Erythroblast (primary cell): ENCODE measurements around the gene FAM81A.

Experiments
- GATA1 ChIP-seq: IDR thresholded peaks from 2 replicates; pipeline ENCODE4 v1.6.1; 2011; ENCODE audit warnings: low read depth, mild to moderate bottlenecking, control low read depth, low read length, moderate library complexity
- POLR2A ChIP-seq: IDR thresholded peaks from 2 replicates; pipeline ENCODE4 v1.6.1; 2011; ENCODE audit warnings: mild to moderate bottlenecking, low read length

- TF ChIP-seq POLR2A (no peak), GATA1 (no peak)
These were observed 83.5 kb downstream of the FAM81A start for GRCh38 chr15:59521443-59521842.
